HG03196 (cell line): ENCODE measurements around the gene SLC36A2.
"Not testable (repeated sequence)": the region's sequence is repeated elsewhere in the genome, so short reads cannot be mapped to it uniquely, and the experiment has no call there.

ENCODE experiments used
- ATAC-seq: cut with Tn5 transposase; IDR thresholded peaks from one replicate; pipeline ENCODE4 v1.9.1; 2021; ENCODE audit not compliant: unreplicated experiment

The SLC36A2 gene

GRCh38 chr5:151327585-151327984 is 19.8 kb downstream of the SLC36A2 start:
- ATAC-seq: no peak

GRCh38 chr5:151326266-151326665 is 21.1 kb downstream of the SLC36A2 start:
- no peak for ATAC-seq

GRCh38 chr5:151320481-151320880 is 26.9 kb downstream of the SLC36A2 start:
- no peak for ATAC-seq

GRCh38 chr5:151318850-151319732 is 28.3 kb downstream of the SLC36A2 start:
- peak; percentile 62 for ATAC-seq

- no peak for ATAC-seq
These were observed 29.5 kb downstream of the SLC36A2 start for GRCh38 chr5:151317871-151318270.

- ATAC-seq: peak; percentile 78
These were observed 31.3 kb downstream of the SLC36A2 start for GRCh38 chr5:151315998-151316597.

DNA sequence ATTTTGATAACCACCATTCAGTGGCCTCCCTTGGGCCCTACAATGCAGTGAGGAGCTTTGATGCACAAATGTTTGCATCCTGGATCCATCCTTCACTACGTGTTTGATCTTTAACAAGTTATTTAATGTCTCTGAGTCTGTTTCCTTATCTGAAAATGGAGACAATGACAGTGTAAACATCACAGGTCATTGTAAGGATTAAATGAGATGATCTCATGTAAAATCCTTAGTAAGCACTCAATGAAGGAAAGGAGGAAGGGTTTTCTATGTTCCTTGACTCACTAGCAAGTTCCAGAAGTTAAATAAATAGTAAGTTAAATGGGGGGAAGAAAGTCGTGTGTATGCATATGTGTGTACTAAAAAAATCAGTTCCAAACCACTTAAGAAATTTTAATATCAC is 34.0 kb downstream of the SLC36A2 start:
- ATAC-seq: no peak

DNA sequence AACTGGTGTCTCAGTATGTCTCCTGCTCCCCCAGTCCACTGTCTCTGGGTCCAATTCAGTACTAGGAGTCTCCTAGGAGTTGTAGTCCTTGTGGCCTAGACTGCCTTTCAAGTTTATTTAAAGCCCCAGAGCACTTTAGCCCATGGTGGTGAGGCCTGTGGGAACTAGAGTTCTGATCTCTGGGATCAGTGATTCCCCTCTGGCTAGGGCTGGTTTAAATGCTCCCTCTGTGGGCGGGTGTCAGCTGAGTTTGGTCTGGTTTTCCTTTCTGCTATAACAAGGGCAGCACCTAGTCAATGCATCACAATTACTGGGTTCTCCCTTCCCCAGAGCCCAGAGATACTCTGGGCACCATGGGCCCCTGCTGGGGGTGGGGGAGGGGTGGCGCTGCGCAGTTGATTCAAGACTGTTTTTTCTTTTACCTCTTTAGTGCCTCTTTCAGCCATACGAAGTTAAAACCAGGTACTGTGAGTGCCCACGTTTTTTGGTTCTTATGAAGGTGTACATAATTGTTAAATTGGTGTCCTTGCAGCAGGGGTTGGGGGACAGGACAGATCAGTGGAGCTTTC is 34.5 kb downstream of the SLC36A2 start:
- no peak for ATAC-seq

- ATAC-seq: no peak
These were observed 36.4 kb downstream of the SLC36A2 start for GRCh38 chr5:151310932-151311331.

DNA sequence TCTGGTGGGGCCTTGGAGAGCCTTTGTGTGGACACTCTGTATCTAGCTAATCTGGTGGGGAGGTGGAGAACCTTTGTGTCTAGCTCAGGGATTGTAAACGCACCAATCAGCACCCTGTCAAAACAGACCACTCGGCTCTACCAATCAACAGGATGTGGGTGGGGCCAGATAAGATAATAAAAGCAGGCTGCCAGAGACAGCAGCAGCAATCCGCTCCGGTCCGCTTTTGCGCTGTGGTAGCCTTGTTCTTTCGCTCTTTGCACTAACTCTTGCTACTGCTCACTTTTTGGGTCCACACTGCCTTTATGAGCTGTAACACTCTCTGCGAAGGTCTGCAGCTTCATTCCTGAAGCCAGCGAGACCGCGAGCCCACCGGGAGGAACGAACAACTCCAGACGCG is 37.5 kb downstream of the SLC36A2 start:
- not testable (repeated sequence) for ATAC-seq

GRCh38 chr5:151309266-151309665 is 38.1 kb downstream of the SLC36A2 start:
- not testable (repeated sequence) for ATAC-seq

GRCh38 chr5:151303666-151304065 is 43.7 kb downstream of the SLC36A2 start, which contains the start of gene SLC36A3:
SLC36A3 (minus strand) TSS chr5:151303766; CDS start chr5:151303354, 412 bp downstream.
- no peak for ATAC-seq

GRCh38 chr5:151298063-151298855 is 49.1 kb downstream of the SLC36A2 start:
- no peak for ATAC-seq

- ATAC-seq: no peak
These were observed 50.4 kb downstream of the SLC36A2 start for GRCh38 chr5:151296974-151297373.

DNA sequence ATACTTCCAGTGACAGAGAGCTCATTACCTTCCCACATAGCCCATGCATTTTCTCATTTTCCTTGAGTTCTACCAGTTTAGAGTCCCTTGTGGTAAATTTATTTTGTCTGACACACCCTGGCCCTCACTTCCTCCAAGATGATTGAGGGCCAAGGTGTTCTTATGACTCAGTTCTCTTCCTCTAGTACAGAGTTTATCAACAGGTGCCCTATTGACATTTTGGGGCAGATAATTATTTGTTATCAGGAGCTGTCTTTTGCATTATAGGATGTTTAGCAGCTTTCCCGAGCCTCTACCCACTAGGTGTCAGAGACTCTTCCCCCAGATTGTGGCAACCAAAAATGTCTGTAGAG is 50.9 kb downstream of the SLC36A2 start:
- no peak for ATAC-seq

- no peak for ATAC-seq
These were observed 51.4 kb downstream of the SLC36A2 start for GRCh38 chr5:151295791-151296477.

GRCh38 chr5:151295138-151295537 is 52.2 kb downstream of the SLC36A2 start:
- ATAC-seq: no peak

- no peak for ATAC-seq
These were observed 53.7 kb downstream of the SLC36A2 start for GRCh38 chr5:151293624-151294023.

DNA sequence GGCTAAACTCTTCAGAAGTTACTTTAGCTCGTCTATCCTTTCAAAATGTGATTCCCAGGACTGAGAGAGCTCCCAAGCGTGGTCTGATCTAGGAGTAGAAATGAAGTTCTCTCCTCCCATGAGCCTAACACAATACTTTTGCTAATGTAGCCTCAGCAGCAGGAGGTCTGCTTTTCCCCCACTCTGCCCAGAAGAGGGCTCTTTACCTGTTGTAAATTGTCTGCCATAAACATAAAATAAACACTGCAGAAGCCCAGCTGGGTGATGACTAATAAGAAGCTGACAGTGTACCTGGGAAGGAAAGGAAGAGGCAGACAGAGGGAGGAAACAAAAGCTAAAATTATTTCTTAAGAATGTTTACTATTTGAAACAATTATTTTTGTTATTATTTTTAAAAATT is 59.2 kb downstream of the SLC36A2 start:
- no peak for ATAC-seq

DNA sequence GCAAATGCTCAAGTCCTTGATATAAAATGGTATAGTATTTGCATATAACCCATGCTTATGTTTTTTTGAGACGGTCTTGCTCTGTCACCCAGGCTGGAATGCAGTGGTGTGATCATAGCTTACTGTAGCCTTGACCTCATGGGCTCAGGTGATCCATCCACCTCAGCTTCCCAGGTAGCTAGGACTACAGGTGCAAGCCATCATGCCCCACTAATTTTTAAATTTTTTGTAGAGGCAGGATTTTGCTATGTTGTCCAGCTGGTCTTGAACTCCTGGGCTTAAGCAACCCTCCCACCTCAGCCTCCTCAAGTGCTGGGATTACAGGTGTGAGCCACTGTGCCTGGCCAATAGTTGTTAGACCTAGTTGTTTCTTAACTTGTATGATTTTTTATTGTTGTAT is 61.1 kb downstream of the SLC36A2 start:
- ATAC-seq: no peak

- ATAC-seq: no peak
These were observed 61.7 kb downstream of the SLC36A2 start for GRCh38 chr5:151285683-151286082.
